T-helper 2 cell treated with Interferon-gamma antibody and Interleukin-4, amounts not matched to agents 5 μg/mL and 100 μg/mL, for 36 hours (primary cell): ENCODE data around the gene SLC8A1.
A peak's percentile ranks its signal among the peaks of the same experiment; 100 is the strongest.

Experiments used
- DNase-seq: peaks from one replicate; pipeline ENCODE4 v3.0.0; 2021; ENCODE audit warnings: low spot score
- H3K27ac Mint-ChIP-seq: one replicate; pipeline ENCODE4 v1.8.0; 2021; ENCODE audit warnings: mild to moderate bottlenecking, mixed read lengths
- H3K27me3 Mint-ChIP-seq: one replicate; pipeline ENCODE4 v1.8.0; 2021; ENCODE audit warnings: low read depth, mixed read lengths
- H3K36me3 Mint-ChIP-seq: one replicate; pipeline ENCODE4 v1.8.0; 2021; ENCODE audit warnings: low read depth, mixed read lengths
- H3K4me1 Mint-ChIP-seq: one replicate; pipeline ENCODE4 v1.8.0; 2021; ENCODE audit warnings: low read depth, mixed read lengths
- H3K4me3 Mint-ChIP-seq: one replicate; pipeline ENCODE4 v1.8.0; 2022; ENCODE audit warnings: mild to moderate bottlenecking, moderate library complexity, mixed read lengths
- H3K9me3 Mint-ChIP-seq: one replicate; pipeline ENCODE4 v1.8.0; 2021; ENCODE audit warnings: mixed read lengths

The SLC8A1 gene

GRCh38 chr2:40451918-40452605 lies at the start of gene SLC8A1:
Gene SLC8A1 (minus strand): TSS chr2:40452090.
- H3K4me1 Mint-ChIP-seq, result peaks cover 18% of the 10 kb centered on the region
- peak within 1 kb of the TSS; percentile 84 for H3K4me3 Mint-ChIP-seq
- H3K9me3 Mint-ChIP-seq, result no peaks in the 10 kb centered on the region
- peak within 1 kb of the TSS; percentile 66 for H3K27ac Mint-ChIP-seq
- no peaks in the 10 kb centered on the region for H3K36me3 Mint-ChIP-seq
- H3K27me3 Mint-ChIP-seq, result peaks cover 51% of the 10 kb centered on the region
- peak; percentile 12 for DNase-seq

GRCh38 chr2:40499437-40499836 lies 47.5 kb upstream of the SLC8A1 start:
- no peaks in the 10 kb centered on the region for H3K36me3 Mint-ChIP-seq
- no peak overlapping the region for H3K27ac Mint-ChIP-seq
- no peaks in the 10 kb centered on the region for H3K4me1 Mint-ChIP-seq
- H3K9me3 Mint-ChIP-seq, result no peaks in the 10 kb centered on the region
- H3K27me3 Mint-ChIP-seq, result no peaks in the 10 kb centered on the region
- H3K4me3 Mint-ChIP-seq, result no peak overlapping the region
- DNase-seq, result no peak

- Mint-ChIP-seq H3K27ac (no peak overlapping the region), H3K36me3 (no peaks in the 10 kb centered on the region), H3K4me1 (no peaks in the 10 kb centered on the region), H3K27me3 (no peaks in the 10 kb centered on the region), H3K4me3 (no peak overlapping the region), H3K9me3 (no peaks in the 10 kb centered on the region)
- DNase-seq, result no peak
These were observed 45.5 kb upstream of the SLC8A1 start for GRCh38 chr2:40497251-40497859.

GRCh38 chr2:40489678-40489960 lies 37.7 kb upstream of the SLC8A1 start:
- no peaks in the 10 kb centered on the region for H3K36me3 Mint-ChIP-seq
- H3K27ac Mint-ChIP-seq, result no peak overlapping the region
- no peak for DNase-seq
- no peaks in the 10 kb centered on the region for H3K9me3 Mint-ChIP-seq
- H3K27me3 Mint-ChIP-seq, result no peaks in the 10 kb centered on the region
- H3K4me1 Mint-ChIP-seq, result peaks cover 8% of the 10 kb centered on the region
- peak overlapping the region; percentile 65 for H3K4me3 Mint-ChIP-seq

- no peaks in the 10 kb centered on the region for H3K9me3 Mint-ChIP-seq
- no peak overlapping the region for H3K27ac Mint-ChIP-seq
These were observed 37.2 kb upstream of the SLC8A1 start for GRCh38 chr2:40488927-40489677.

GRCh38 chr2:40488101-40488601 lies 36.3 kb upstream of the SLC8A1 start:
- no peak for DNase-seq
- Mint-ChIP-seq H3K36me3 (no peaks in the 10 kb centered on the region), H3K4me1 (peaks cover 8% of the 10 kb centered on the region), H3K27me3 (no peaks in the 10 kb centered on the region), H3K9me3 (no peaks in the 10 kb centered on the region), H3K27ac (no peak overlapping the region), H3K4me3 (no peak overlapping the region)

More at GRCh38 chr2:40488927-40489677, 37.2 kb upstream of the SLC8A1 start:
- H3K36me3 Mint-ChIP-seq, result no peaks in the 10 kb centered on the region
- H3K4me3 Mint-ChIP-seq, result peak overlapping the region; percentile 65
- H3K27me3 Mint-ChIP-seq, result no peaks in the 10 kb centered on the region
- H3K4me1 Mint-ChIP-seq, result peaks cover 8% of the 10 kb centered on the region
- no peak for DNase-seq

GRCh38 chr2:40487602-40488001 lies 35.7 kb upstream of the SLC8A1 start:
- no peak for DNase-seq
- no peaks in the 10 kb centered on the region for H3K9me3 Mint-ChIP-seq
- H3K27me3 Mint-ChIP-seq, result no peaks in the 10 kb centered on the region
- peaks cover 8% of the 10 kb centered on the region for H3K4me1 Mint-ChIP-seq
- H3K36me3 Mint-ChIP-seq, result no peaks in the 10 kb centered on the region
- no peak overlapping the region for H3K27ac Mint-ChIP-seq
- no peak overlapping the region for H3K4me3 Mint-ChIP-seq

- no peaks in the 10 kb centered on the region for H3K9me3 Mint-ChIP-seq
- H3K27ac Mint-ChIP-seq, result no peak overlapping the region
- no peak overlapping the region for H3K4me3 Mint-ChIP-seq
- H3K4me1 Mint-ChIP-seq, result peaks cover 8% of the 10 kb centered on the region
- DNase-seq, result no peak
- no peaks in the 10 kb centered on the region for H3K36me3 Mint-ChIP-seq
- H3K27me3 Mint-ChIP-seq, result no peaks in the 10 kb centered on the region
These were observed 34.0 kb upstream of the SLC8A1 start for GRCh38 chr2:40485854-40486253.

- DNase-seq, result no peak
- H3K36me3 Mint-ChIP-seq, result no peaks in the 10 kb centered on the region
- H3K4me3 Mint-ChIP-seq, result no peak overlapping the region
- H3K27me3 Mint-ChIP-seq, result no peaks in the 10 kb centered on the region
- H3K4me1 Mint-ChIP-seq, result peaks cover 8% of the 10 kb centered on the region
- no peaks in the 10 kb centered on the region for H3K9me3 Mint-ChIP-seq
- H3K27ac Mint-ChIP-seq, result no peak overlapping the region
These were observed 33.4 kb upstream of the SLC8A1 start for GRCh38 chr2:40485318-40485717.

GRCh38 chr2:40483549-40484243 lies 31.8 kb upstream of the SLC8A1 start:
- H3K27ac Mint-ChIP-seq, result no peak overlapping the region
- H3K27me3 Mint-ChIP-seq, result no peaks in the 10 kb centered on the region
- no peak for DNase-seq
- H3K4me3 Mint-ChIP-seq, result no peak overlapping the region
- no peaks in the 10 kb centered on the region for H3K9me3 Mint-ChIP-seq
- H3K4me1 Mint-ChIP-seq, result no peaks in the 10 kb centered on the region
- H3K36me3 Mint-ChIP-seq, result no peaks in the 10 kb centered on the region

- no peaks in the 10 kb centered on the region for H3K36me3 Mint-ChIP-seq
These were observed 28.7 kb upstream of the SLC8A1 start for GRCh38 chr2:40480596-40480995.

GRCh38 chr2:40480073-40480472 lies 28.2 kb upstream of the SLC8A1 start:
- Mint-ChIP-seq H3K27ac (no peak overlapping the region), H3K27me3 (peaks cover 3% of the 10 kb centered on the region), H3K4me1 (no peaks in the 10 kb centered on the region), H3K36me3 (no peaks in the 10 kb centered on the region), H3K9me3 (no peaks in the 10 kb centered on the region), H3K4me3 (no peak overlapping the region)
- DNase-seq, result no peak

More at GRCh38 chr2:40480596-40480995, 28.7 kb upstream of the SLC8A1 start:
- Mint-ChIP-seq H3K4me3 (no peak overlapping the region), H3K4me1 (no peaks in the 10 kb centered on the region), H3K27ac (no peak overlapping the region), H3K9me3 (no peaks in the 10 kb centered on the region), H3K27me3 (peaks cover 3% of the 10 kb centered on the region)
- DNase-seq, result no peak

GRCh38 chr2:40477361-40477760 lies 25.5 kb upstream of the SLC8A1 start:
- peaks cover 5% of the 10 kb centered on the region for H3K27me3 Mint-ChIP-seq

GRCh38 chr2:40476436-40476835 lies 24.5 kb upstream of the SLC8A1 start:
- Mint-ChIP-seq H3K9me3 (no peaks in the 10 kb centered on the region), H3K36me3 (no peaks in the 10 kb centered on the region), H3K27me3 (peaks cover 5% of the 10 kb centered on the region), H3K4me1 (no peaks in the 10 kb centered on the region), H3K4me3 (no peak overlapping the region), H3K27ac (no peak overlapping the region)
- DNase-seq, result no peak

More at GRCh38 chr2:40477361-40477760, 25.5 kb upstream of the SLC8A1 start:
- Mint-ChIP-seq H3K27ac (no peak overlapping the region), H3K9me3 (no peaks in the 10 kb centered on the region), H3K4me1 (no peaks in the 10 kb centered on the region), H3K36me3 (no peaks in the 10 kb centered on the region), H3K4me3 (no peak overlapping the region)
- DNase-seq, result no peak
